H1 (cell line): ENCODE results near the gene MED12L.

Experiments used
- E2F6 ChIP-seq: IDR thresholded peaks from 2 replicates; pipeline ENCODE4 v1.6.1; 2012; ENCODE audit warnings: inconsistent platforms
- MAX ChIP-seq: IDR thresholded peaks from 2 replicates; pipeline ENCODE4 v1.6.1; 2012; ENCODE audit warnings: inconsistent platforms
- TF ChIP-seq, protein P1 (sequence below), 3 experiments: IDR thresholded peaks; 1 replicate in 2 of 3; 2 replicates in 1 of 3; pipeline versions ENCODE4 v1.5.1 to v1.6.1; 2011; ENCODE audit warnings: low read length in 3 of 3, mild to moderate bottlenecking in 3 of 3, inconsistent platforms in 2 of 3, low read depth in 1 of 3, moderate library complexity in 1 of 3; ENCODE audit not compliant: insufficient read depth in 1 of 3; ENCODE audit errors: control extremely low read depth in 1 of 3

DNA sequence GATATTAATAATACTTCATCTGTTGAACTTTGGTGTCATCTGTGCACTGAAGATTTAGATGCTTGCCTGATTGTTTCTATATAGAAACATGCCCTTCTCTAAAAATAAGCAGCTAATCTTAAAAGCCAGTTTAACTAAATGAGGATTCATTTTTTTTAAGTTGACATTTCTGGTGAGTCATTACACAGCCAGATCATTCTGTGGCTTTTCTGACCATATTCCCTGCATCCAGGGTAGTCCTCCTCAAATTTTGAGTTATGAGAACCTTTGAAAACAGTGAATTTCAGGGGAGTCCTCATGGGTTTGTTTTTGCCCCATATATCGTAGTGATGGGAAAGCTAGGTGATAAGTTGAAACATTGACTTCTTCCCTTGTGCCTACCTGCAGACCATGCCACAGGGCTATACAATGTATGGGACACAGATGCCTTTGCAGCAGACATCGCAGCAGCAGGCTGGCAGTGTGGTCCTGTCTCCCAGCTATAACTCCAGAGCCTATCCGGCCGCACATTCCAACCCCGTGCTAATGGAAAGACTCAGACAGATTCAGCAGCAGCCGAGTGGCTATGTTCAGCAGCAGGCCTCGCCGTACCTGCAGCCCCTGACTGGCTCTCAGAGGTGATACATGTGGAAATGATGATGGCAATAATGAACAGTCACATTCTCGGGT, 325.6 kb downstream of the MED12L start:
- TF ChIP-seq, protein P1, sequence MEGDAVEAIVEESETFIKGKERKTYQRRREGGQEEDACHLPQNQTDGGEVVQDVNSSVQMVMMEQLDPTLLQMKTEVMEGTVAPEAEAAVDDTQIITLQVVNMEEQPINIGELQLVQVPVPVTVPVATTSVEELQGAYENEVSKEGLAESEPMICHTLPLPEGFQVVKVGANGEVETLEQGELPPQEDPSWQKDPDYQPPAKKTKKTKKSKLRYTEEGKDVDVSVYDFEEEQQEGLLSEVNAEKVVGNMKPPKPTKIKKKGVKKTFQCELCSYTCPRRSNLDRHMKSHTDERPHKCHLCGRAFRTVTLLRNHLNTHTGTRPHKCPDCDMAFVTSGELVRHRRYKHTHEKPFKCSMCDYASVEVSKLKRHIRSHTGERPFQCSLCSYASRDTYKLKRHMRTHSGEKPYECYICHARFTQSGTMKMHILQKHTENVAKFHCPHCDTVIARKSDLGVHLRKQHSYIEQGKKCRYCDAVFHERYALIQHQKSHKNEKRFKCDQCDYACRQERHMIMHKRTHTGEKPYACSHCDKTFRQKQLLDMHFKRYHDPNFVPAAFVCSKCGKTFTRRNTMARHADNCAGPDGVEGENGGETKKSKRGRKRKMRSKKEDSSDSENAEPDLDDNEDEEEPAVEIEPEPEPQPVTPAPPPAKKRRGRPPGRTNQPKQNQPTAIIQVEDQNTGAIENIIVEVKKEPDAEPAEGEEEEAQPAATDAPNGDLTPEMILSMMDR (IDR thresholded peaks at IDR 0.05; ENCODE audit: control extremely low read depth in 1 of 3, insufficient read depth in 1 of 3, low read depth in 1 of 3, low read length in 3 of 3): no peak
- TF ChIP-seq E2F6 (no peak), MAX (no peak)
